Endothelial cell of umbilical vein (primary cell): Measurements from ENCODE around the gene ORM2. TPM values are rescaled to one million over a fixed set of nuclear protein-coding genes. Genes with fewer than 3 reads are reported as not detected.
"Not testable (repeated sequence)": the region's sequence is repeated elsewhere in the genome, so short reads cannot be mapped to it uniquely, and the experiment has no call there.

Experiments
- BruUV-seq: library from RNA; stranded (reverse); fragments of 400-500 nt; replicated peaks from 2 replicates; lab custom pipeline; 2021; lab: Mats Ljungman, UMichigan
- CTCF ChIA-PET: fragments of 300-600, 350-600 bp; sonication (Branson Sonifier 250); formaldehyde crosslinking; loops from one replicate; lab custom pipeline; 2021; ENCODE audit warnings: antibody characterized with exemption, inconsistent platforms; lab: Charles Lee
- POLR2A ChIA-PET: fragments of 300-600, 350-600 bp; sonication (Branson Sonifier 250); formaldehyde crosslinking; loops from one replicate; lab custom pipeline; 2021; ENCODE audit warnings: antibody characterized with exemption, inconsistent platforms; lab: Charles Lee
- DNase-seq: peaks from one replicate; pipeline ENCODE4 v3.0.0-alpha.2; 2011; ENCODE audit warnings: low read depth, low spot score
- FAIRE-seq: peaks from 2 replicates; lab custom pipeline; 2011; peaks lifted over from hg19 to GRCh38; lab: Jason Lieb, UNC
- H2AFZ ChIP-seq: 2 replicates; pipeline ENCODE4 v1.6.0; 2012; ENCODE audit warnings: low read depth, low read length, control low read depth, inconsistent platforms
- H3K27ac ChIP-seq: 2 replicates; pipeline ENCODE4 v1.5.1; 2011; ENCODE audit warnings: low read depth, mild to moderate bottlenecking, control low read depth, low read length, moderate library complexity; ENCODE audit not compliant: insufficient read depth
- H3K27me3 ChIP-seq, 2 experiments: 2 replicates each; pipeline versions ENCODE4 v1.6.0 to v1.6.1; 2011; ENCODE audit warnings: low read length in 2 of 2, mixed read lengths in 1 of 2; ENCODE audit not compliant: control insufficient read depth in 2 of 2, insufficient read depth in 2 of 2
- H3K36me3 ChIP-seq, 2 experiments: 2 replicates in 1 of 2; 3 replicates in 1 of 2; pipeline ENCODE4 v1.5.1; 2011; ENCODE audit warnings: low read length in 2 of 2, mild to moderate bottlenecking in 1 of 2, moderate library complexity in 1 of 2; ENCODE audit not compliant: control insufficient read depth in 2 of 2, insufficient read depth in 2 of 2; ENCODE audit errors: extremely low read depth in 1 of 2
- H3K4me1 ChIP-seq: 3 replicates; pipeline ENCODE4 v1.5.1; 2011; ENCODE audit warnings: mild to moderate bottlenecking, low read length; ENCODE audit not compliant: control insufficient read depth, insufficient read depth; ENCODE audit errors: extremely low read depth
- H3K4me2 ChIP-seq: 2 replicates; pipeline ENCODE4 v1.6.1; 2011; ENCODE audit warnings: low read length, control low read depth, mixed read lengths; ENCODE audit not compliant: insufficient read depth
- H3K4me3 ChIP-seq, 3 experiments: fragments of 200-600 bp in 1 of 3; sonication (generic), shearing (Covaris generic) in 1 of 3; replicated peaks in 1 of 3; 2 replicates each; pipeline ENCODE4 v1.5.1; 2011 to 2016; ENCODE audit warnings: control low read depth in 3 of 3, low read length in 3 of 3, mild to moderate bottlenecking in 2 of 3, inconsistent platforms in 1 of 3, low read depth in 1 of 3, moderate library complexity in 1 of 3; ENCODE audit not compliant: insufficient read depth in 1 of 3
- H3K79me2 ChIP-seq: 2 replicates; pipeline ENCODE4 v1.6.0; 2012; ENCODE audit warnings: low read length, inconsistent platforms; ENCODE audit not compliant: control insufficient read depth, insufficient read depth
- H3K9ac ChIP-seq: replicated peaks from 2 replicates; pipeline ENCODE3; 2011; ENCODE audit warnings: low read length, control low read depth; ENCODE audit not compliant: insufficient read depth; ENCODE audit errors: extremely low read depth
- H3K9me1 ChIP-seq: replicated peaks from 3 replicates; pipeline ENCODE4 v1.6.0; 2011; ENCODE audit warnings: mild to moderate bottlenecking, low read length; ENCODE audit not compliant: control insufficient read depth, insufficient read depth; ENCODE audit errors: extremely low read depth
- H3K9me3 ChIP-seq: replicated peaks from 2 replicates; pipeline ENCODE4 v1.5.1; 2012; ENCODE audit warnings: low read length, inconsistent platforms; ENCODE audit not compliant: control insufficient read depth, insufficient read depth
- H4K20me1 ChIP-seq: replicated peaks from 2 replicates; pipeline ENCODE3; 2011; ENCODE audit warnings: mild to moderate bottlenecking, low read length; ENCODE audit not compliant: control insufficient read depth, insufficient read depth; ENCODE audit errors: extremely low read depth
- dilution Hi-C: fragments of 300-500 bp; cut with MboI; formaldehyde crosslinking; loops from one replicate; pipeline ENCODE4 v1.15.0; 2019; ENCODE audit warnings: low sequenced_read_pairs; ENCODE audit not compliant: extremely low pct_ligation_motif_present
- intact Hi-C: fragments of 100-400 bp; cut with micrococcal nuclease; formaldehyde crosslinking; loops from one replicate; pipeline ENCODE4 v1.10.0; 2022
- polyA plus RNA-seq, 4 experiments: library from polyadenylated mRNA; depleted of rRNA in 3 of 4; stranded (reverse) in 3 of 4; unstranded in 1 of 4; fragments of >200 nt; gene quantifications; 2 replicates each; pipeline versions ENCODE4 v1.2.1 to v1.2.3, GENCODE V29; 2011 to 2012; ENCODE audit warnings: missing spikeins in 1 of 4
- total RNA-seq: library from RNA; stranded (reverse); gene quantifications from 2 replicates; pipeline ENCODE4 v1.2.3, GENCODE V29; 2021

The ORM2 gene
- total and polyA plus RNA-seq, 2 donors (not counting 3 experiments of a cell fraction or from before 2014, with no cell fraction given) = not detected

DNA sequence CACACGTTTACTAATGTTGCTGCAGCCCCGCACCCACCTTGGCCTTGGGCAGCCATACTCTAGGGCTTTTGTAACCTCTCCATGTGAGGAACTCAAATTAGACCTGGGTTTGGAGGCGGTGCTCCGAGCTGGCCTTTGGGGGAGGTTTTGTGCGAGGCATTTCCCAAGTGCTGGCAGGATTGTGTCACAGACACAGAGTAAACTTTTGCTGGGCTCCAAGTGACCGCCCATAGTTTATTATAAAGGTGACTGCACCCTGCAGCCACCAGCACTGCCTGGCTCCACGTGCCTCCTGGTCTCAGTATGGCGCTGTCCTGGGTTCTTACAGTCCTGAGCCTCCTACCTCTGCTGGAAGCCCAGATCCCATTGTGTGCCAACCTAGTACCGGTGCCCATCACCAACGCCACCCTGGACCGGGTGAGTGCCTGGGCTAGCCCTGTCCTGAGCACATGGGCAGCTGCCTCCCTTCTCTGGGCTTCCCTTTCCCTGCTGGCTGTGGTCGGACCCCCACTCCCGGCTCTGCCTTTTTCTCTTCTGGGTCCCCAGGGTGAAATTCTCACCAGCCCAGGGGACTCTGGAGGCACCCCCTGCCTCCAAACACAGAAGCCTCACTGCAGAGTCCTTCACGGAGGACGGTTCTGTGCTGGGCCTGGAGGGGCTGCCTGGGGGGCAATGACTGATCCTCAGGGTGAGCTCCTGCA lies 6.7 kb upstream of the ORM2 start, which contains the start of gene ORM1:
Gene ORM1, plus strand, starts transcription at position 268 of the 701 bp plus-strand sequence. Its CDS starts 36 bp downstream, at position 304.
- BruUV-seq, POLR2A ChIA-PET: not testable (repeated sequence)

DNA sequence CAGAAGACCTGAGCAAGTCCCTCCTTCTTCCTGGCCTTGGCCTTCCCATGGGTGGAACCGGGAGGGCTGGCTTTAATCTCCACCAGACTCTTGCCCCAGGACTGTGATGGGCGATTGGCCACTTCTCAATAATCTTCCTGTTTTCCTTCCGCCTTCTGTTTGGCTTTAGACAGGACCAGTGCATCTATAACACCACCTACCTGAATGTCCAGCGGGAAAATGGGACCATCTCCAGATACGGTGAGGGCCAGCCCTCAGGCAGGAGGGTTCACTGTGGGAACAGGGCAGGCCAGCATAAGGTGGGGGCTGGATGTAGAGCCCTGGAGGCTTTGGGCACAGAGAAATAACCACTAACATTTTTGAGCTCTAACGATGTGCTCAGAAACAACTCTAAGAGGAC lies 5.8 kb upstream of the ORM2 start:
- H3K4me3 ChIP-seq, H3K9me1 ChIP-seq, H3K36me3 ChIP-seq, DNase-seq, H2AFZ ChIP-seq, H3K27ac ChIP-seq, H3K79me2 ChIP-seq, H4K20me1 ChIP-seq, intact Hi-C loops, H3K9ac ChIP-seq, H3K27me3 ChIP-seq, POLR2A ChIA-PET, dilution Hi-C loops, FAIRE-seq, H3K4me2 ChIP-seq, H3K4me1 ChIP-seq, CTCF ChIA-PET, H3K9me3 ChIP-seq, BruUV-seq: not testable (repeated sequence)

More for the DNA sequence above, 6.7 kb upstream of the ORM2 start, which contains the start of gene ORM1:
- H4K20me1 ChIP-seq, H3K27ac ChIP-seq, H3K36me3 ChIP-seq, H3K79me2 ChIP-seq, H3K4me3 ChIP-seq, H3K4me2 ChIP-seq, H3K9me1 ChIP-seq, H3K9ac ChIP-seq, DNase-seq, H3K9me3 ChIP-seq, H3K27me3 ChIP-seq, dilution Hi-C loops, FAIRE-seq, CTCF ChIA-PET, intact Hi-C loops, H2AFZ ChIP-seq, H3K4me1 ChIP-seq: not testable (repeated sequence)
